Rectal smooth muscle tissue (tissue), 1 donor: ENCODE results near the gene BIRC7.
"Not testable (repeated sequence)": the region's sequence is repeated elsewhere in the genome, so short reads cannot be mapped to it uniquely, and the experiment has no call there.

Experiments
- H3K27ac ChIP-seq: one replicate; pipeline ENCODE4 v1.7.0; 2013; ENCODE audit warnings: low read depth, low read length, inconsistent platforms
- H3K27me3 ChIP-seq: one replicate; pipeline ENCODE4 v1.7.0; 2013; ENCODE audit warnings: low read length; ENCODE audit not compliant: control insufficient read depth, insufficient read depth
- H3K36me3 ChIP-seq: one replicate; pipeline ENCODE4 v1.7.0; 2013; ENCODE audit warnings: low read length; ENCODE audit not compliant: control insufficient read depth, insufficient read depth
- H3K4me1 ChIP-seq: one replicate; pipeline ENCODE4 v1.7.0; 2013; ENCODE audit warnings: low read length; ENCODE audit not compliant: control insufficient read depth, insufficient read depth
- H3K4me3 ChIP-seq: one replicate; pipeline ENCODE4 v1.7.0; 2013; ENCODE audit warnings: low read length
- H3K9ac ChIP-seq: one replicate; pipeline ENCODE4 v1.7.0; 2013; ENCODE audit warnings: low read length

BIRC7 gene

GRCh38 chr20:63248835-63249591 lies 13.3 kb downstream of the BIRC7 start:
- no peaks in the 10 kb centered on the region for H3K36me3 ChIP-seq
- H3K4me1 ChIP-seq, result no peaks in the 10 kb centered on the region
- H3K4me3 ChIP-seq, result no peak overlapping the region
- no peak overlapping the region for H3K9ac ChIP-seq
- H3K27me3 ChIP-seq, result peaks cover 17% of the 10 kb centered on the region
- H3K27ac ChIP-seq, result no peak overlapping the region

- H3K4me3 ChIP-seq, result no peak overlapping the region
- no peaks in the 10 kb centered on the region for H3K36me3 ChIP-seq
- no peak overlapping the region for H3K9ac ChIP-seq
- H3K27ac ChIP-seq, result no peak overlapping the region
- H3K4me1 ChIP-seq, result no peaks in the 10 kb centered on the region
- H3K27me3 ChIP-seq, result peaks cover 21% of the 10 kb centered on the region
Measured at GRCh38 chr20:63249891-63250290, 14.2 kb downstream of the BIRC7 start.

GRCh38 chr20:63251350-63251749 lies 15.6 kb downstream of the BIRC7 start:
- not testable (repeated sequence) for H3K4me3 ChIP-seq, H3K36me3 ChIP-seq, H3K4me1 ChIP-seq, H3K27ac ChIP-seq, H3K9ac ChIP-seq
- peaks cover 31% of the 10 kb centered on the region for H3K27me3 ChIP-seq

- Histone ChIP-seq H3K27me3 (peaks cover 36% of the 10 kb centered on the region), H3K9ac (no peak overlapping the region), H3K4me3 (no peak overlapping the region), H3K4me1 (no peaks in the 10 kb centered on the region), H3K27ac (no peak overlapping the region), H3K36me3 (no peaks in the 10 kb centered on the region)
Measured at GRCh38 chr20:63252284-63252711, 16.6 kb downstream of the BIRC7 start.

- Histone ChIP-seq H3K4me3 (peak overlapping the region; percentile 27), H3K27me3 (peaks cover 33% of the 10 kb centered on the region), H3K4me1 (no peaks in the 10 kb centered on the region)
Measured at GRCh38 chr20:63253065-63253437, 17.3 kb downstream of the BIRC7 start.

GRCh38 chr20:63253438-63254231 lies 17.9 kb downstream of the BIRC7 start:
- Histone ChIP-seq H3K36me3 (no peaks in the 10 kb centered on the region), H3K27me3 (peaks cover 33% of the 10 kb centered on the region), H3K4me3 (peak overlapping the region; percentile 27), H3K27ac (no peak overlapping the region), H3K9ac (no peak overlapping the region), H3K4me1 (no peaks in the 10 kb centered on the region)

More at GRCh38 chr20:63253065-63253437, 17.3 kb downstream of the BIRC7 start:
- Histone ChIP-seq H3K9ac (no peak overlapping the region), H3K36me3 (no peaks in the 10 kb centered on the region), H3K27ac (no peak overlapping the region)

- H3K4me1 ChIP-seq, result no peaks in the 10 kb centered on the region
- H3K36me3 ChIP-seq, result no peaks in the 10 kb centered on the region
- H3K27ac ChIP-seq, result no peak within 1 kb of the TSS
- H3K4me3 ChIP-seq, result peak within 1 kb of the TSS; percentile 27
- H3K9ac ChIP-seq, result no peak within 1 kb of the TSS
- H3K27me3 ChIP-seq, result peaks cover 33% of the 10 kb centered on the region
Measured at GRCh38 chr20:63254232-63254605, 18.5 kb downstream of the BIRC7 start, which contains the start of gene NKAIN4. Gene NKAIN4 (minus strand): TSS chr20:63254463. CDS start chr20:63254450, 13 bp downstream.

- Histone ChIP-seq H3K4me3 (no peak overlapping the region), H3K4me1 (no peaks in the 10 kb centered on the region), H3K36me3 (no peaks in the 10 kb centered on the region), H3K9ac (no peak overlapping the region), H3K27ac (no peak overlapping the region), H3K27me3 (peaks cover 33% of the 10 kb centered on the region)
Measured at GRCh38 chr20:63254606-63255384, 19.1 kb downstream of the BIRC7 start.

GRCh38 chr20:63255931-63256704 lies 20.4 kb downstream of the BIRC7 start:
- Histone ChIP-seq H3K27me3 (peaks cover 33% of the 10 kb centered on the region), H3K4me1 (no peaks in the 10 kb centered on the region), H3K27ac (no peak overlapping the region)

GRCh38 chr20:63256954-63257353 lies 21.2 kb downstream of the BIRC7 start:
- Histone ChIP-seq H3K4me1 (no peaks in the 10 kb centered on the region), H3K27me3 (peaks cover 32% of the 10 kb centered on the region), H3K27ac (no peak overlapping the region), H3K4me3 (no peak overlapping the region), H3K9ac (no peak overlapping the region), H3K36me3 (no peaks in the 10 kb centered on the region)

More at GRCh38 chr20:63255931-63256704, 20.4 kb downstream of the BIRC7 start:
- no peak overlapping the region for H3K4me3 ChIP-seq
- H3K9ac ChIP-seq, result no peak overlapping the region
- no peaks in the 10 kb centered on the region for H3K36me3 ChIP-seq

- Histone ChIP-seq H3K27me3 (peaks cover 27% of the 10 kb centered on the region), H3K36me3 (no peaks in the 10 kb centered on the region), H3K4me3 (no peak overlapping the region), H3K27ac (no peak overlapping the region), H3K9ac (no peak overlapping the region), H3K4me1 (no peaks in the 10 kb centered on the region)
Measured at GRCh38 chr20:63257629-63258028, 21.9 kb downstream of the BIRC7 start.
